IMR-90 (cell line): ENCODE data around the gene CHRNB1.

Experiments used
- BHLHE40 ChIP-seq: fragments of 150-350 bp; IDR thresholded peaks from 2 replicates; pipeline ENCODE4 v1.6.1; 2016; ENCODE audit warnings: mild to moderate bottlenecking, low read depth, low read length
- CEBPB ChIP-seq: IDR thresholded peaks from 2 replicates; pipeline ENCODE4 v1.6.1; 2012; ENCODE audit warnings: low read depth, low read length, improper control_type of control experiment
- FOS ChIP-seq: fragments of 150-350 bp; IDR thresholded peaks from 2 replicates; pipeline ENCODE4 v1.6.1; 2016; ENCODE audit warnings: low read depth, low read length
- MAFK ChIP-seq: IDR thresholded peaks from 2 replicates; pipeline ENCODE4 v1.6.1; 2012; ENCODE audit warnings: low read depth, low read length, improper control_type of control experiment
- MAZ ChIP-seq: IDR thresholded peaks from 2 replicates; pipeline ENCODE4 v1.6.1; 2012; ENCODE audit warnings: low read depth, mild to moderate bottlenecking, low read length, improper control_type of control experiment, moderate library complexity, borderline replicate concordance
- MXI1 ChIP-seq: IDR thresholded peaks from 2 replicates; pipeline ENCODE4 v1.6.1; 2012; ENCODE audit warnings: low read depth, mild to moderate bottlenecking, low read length, moderate library complexity, borderline replicate concordance
- NFE2L2 ChIP-seq: fragments of 150-350 bp; IDR thresholded peaks from 2 replicates; pipeline ENCODE4 v1.6.1; 2016; ENCODE audit warnings: low read depth, mild to moderate bottlenecking, low read length
- POLR2A ChIP-seq: IDR thresholded peaks from 2 replicates; pipeline ENCODE4 v1.6.1; 2012; ENCODE audit warnings: mild to moderate bottlenecking, low read depth, low read length
- RAD21 ChIP-seq: IDR thresholded peaks from 2 replicates; pipeline ENCODE4 v1.6.1; 2012; ENCODE audit warnings: low read length, improper control_type of control experiment
- RCOR1 ChIP-seq: IDR thresholded peaks from 2 replicates; pipeline ENCODE4 v1.6.1; 2012; ENCODE audit warnings: mild to moderate bottlenecking, low read length, improper control_type of control experiment; ENCODE audit not compliant: insufficient replicate concordance
- RFX5 ChIP-seq: IDR thresholded peaks from 2 replicates; pipeline ENCODE4 v1.8.0; 2012; ENCODE audit warnings: low read depth, mild to moderate bottlenecking, low read length, moderate library complexity
- SMC3 ChIP-seq: fragments of 150-350 bp; IDR thresholded peaks from 2 replicates; pipeline ENCODE4 v1.6.1; 2016; ENCODE audit warnings: low read depth, mild to moderate bottlenecking, antibody characterized with exemption, low read length, moderate library complexity
- TF ChIP-seq, protein P1 (sequence below): conservative IDR thresholded peaks from 2 replicates; pipeline ENCODE4 v1.5.1; 2012; ENCODE audit warnings: mild to moderate bottlenecking, low read depth, low read length, improper control_type of control experiment
- TF ChIP-seq, protein P2 (sequence below): fragments of 150-350 bp; IDR thresholded peaks from 2 replicates; pipeline ENCODE4 v1.6.1; 2016; ENCODE audit warnings: low read depth, mild to moderate bottlenecking, low read length, moderate library complexity, borderline replicate concordance

- TF ChIP-seq POLR2A (no peak), RFX5 (no peak), SMC3 (no peak), MAFK (no peak), BHLHE40 (no peak), FOS (no peak), RCOR1 (no peak), MAZ (no peak), RAD21 (no peak), MXI1 (no peak), NFE2L2 (no peak), CEBPB (no peak)
- TF ChIP-seq, protein P1, sequence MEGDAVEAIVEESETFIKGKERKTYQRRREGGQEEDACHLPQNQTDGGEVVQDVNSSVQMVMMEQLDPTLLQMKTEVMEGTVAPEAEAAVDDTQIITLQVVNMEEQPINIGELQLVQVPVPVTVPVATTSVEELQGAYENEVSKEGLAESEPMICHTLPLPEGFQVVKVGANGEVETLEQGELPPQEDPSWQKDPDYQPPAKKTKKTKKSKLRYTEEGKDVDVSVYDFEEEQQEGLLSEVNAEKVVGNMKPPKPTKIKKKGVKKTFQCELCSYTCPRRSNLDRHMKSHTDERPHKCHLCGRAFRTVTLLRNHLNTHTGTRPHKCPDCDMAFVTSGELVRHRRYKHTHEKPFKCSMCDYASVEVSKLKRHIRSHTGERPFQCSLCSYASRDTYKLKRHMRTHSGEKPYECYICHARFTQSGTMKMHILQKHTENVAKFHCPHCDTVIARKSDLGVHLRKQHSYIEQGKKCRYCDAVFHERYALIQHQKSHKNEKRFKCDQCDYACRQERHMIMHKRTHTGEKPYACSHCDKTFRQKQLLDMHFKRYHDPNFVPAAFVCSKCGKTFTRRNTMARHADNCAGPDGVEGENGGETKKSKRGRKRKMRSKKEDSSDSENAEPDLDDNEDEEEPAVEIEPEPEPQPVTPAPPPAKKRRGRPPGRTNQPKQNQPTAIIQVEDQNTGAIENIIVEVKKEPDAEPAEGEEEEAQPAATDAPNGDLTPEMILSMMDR, result no peak
- TF ChIP-seq, protein P2, sequence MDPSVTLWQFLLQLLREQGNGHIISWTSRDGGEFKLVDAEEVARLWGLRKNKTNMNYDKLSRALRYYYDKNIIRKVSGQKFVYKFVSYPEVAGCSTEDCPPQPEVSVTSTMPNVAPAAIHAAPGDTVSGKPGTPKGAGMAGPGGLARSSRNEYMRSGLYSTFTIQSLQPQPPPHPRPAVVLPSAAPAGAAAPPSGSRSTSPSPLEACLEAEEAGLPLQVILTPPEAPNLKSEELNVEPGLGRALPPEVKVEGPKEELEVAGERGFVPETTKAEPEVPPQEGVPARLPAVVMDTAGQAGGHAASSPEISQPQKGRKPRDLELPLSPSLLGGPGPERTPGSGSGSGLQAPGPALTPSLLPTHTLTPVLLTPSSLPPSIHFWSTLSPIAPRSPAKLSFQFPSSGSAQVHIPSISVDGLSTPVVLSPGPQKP, result no peak
These were observed 41.7 kb upstream of the CHRNB1 start for GRCh38 chr17:7403043-7403726.
